ENCODE data around the gene CSRP3.

The CSRP3 gene

GRCh38 chr11:19225123-19225522 is 23.3 kb upstream of the CSRP3 start:
- no peak for DNase-seq

- no peak for DNase-seq
Measured at GRCh38 chr11:19220903-19221724, 19.3 kb upstream of the CSRP3 start.

- DNase-seq, result no peak
Measured at GRCh38 chr11:19218786-19219460, 17.1 kb upstream of the CSRP3 start.

- DNase-seq, result no peak
Measured at GRCh38 chr11:19218216-19218615, 16.4 kb upstream of the CSRP3 start.

- no peak for DNase-seq
Measured at GRCh38 chr11:19216709-19217374, 15.1 kb upstream of the CSRP3 start.

GRCh38 chr11:19216021-19216420 is 14.2 kb upstream of the CSRP3 start:
- DNase-seq, result no peak

- no peak for DNase-seq
Measured at GRCh38 chr11:19209617-19210370, 8.0 kb upstream of the CSRP3 start.

GRCh38 chr11:19208959-19209546 is 7.3 kb upstream of the CSRP3 start:
- no peak for DNase-seq

- no peak for DNase-seq
Measured at GRCh38 chr11:19208181-19208580, 6.4 kb upstream of the CSRP3 start.

GRCh38 chr11:19204836-19205235 is 3.1 kb upstream of the CSRP3 start:
- no peak for DNase-seq

- no peak for DNase-seq
Measured at GRCh38 chr11:19200410-19201201, 1.2 kb downstream of the CSRP3 start.

- DNase-seq, result no peak
Measured at GRCh38 chr11:19199771-19200170, 2.0 kb downstream of the CSRP3 start.

- no peak for DNase-seq
Measured at GRCh38 chr11:19199048-19199447, 2.7 kb downstream of the CSRP3 start.

GRCh38 chr11:19196432-19196831 is 5.4 kb downstream of the CSRP3 start:
- DNase-seq, result no peak

- no peak for DNase-seq
Measured at GRCh38 chr11:19194620-19195308, 7.0 kb downstream of the CSRP3 start.

GRCh38 chr11:19193916-19194315 is 7.9 kb downstream of the CSRP3 start:
- DNase-seq, result no peak

GRCh38 chr11:19191530-19192169 is 10.1 kb downstream of the CSRP3 start:
- DNase-seq, result no peak

- no peak for DNase-seq
Measured at GRCh38 chr11:19187833-19188258, 13.9 kb downstream of the CSRP3 start.

- no peak for DNase-seq
Measured at GRCh38 chr11:19187114-19187832, 14.5 kb downstream of the CSRP3 start.

GRCh38 chr11:19185516-19186052 is 16.2 kb downstream of the CSRP3 start:
- DNase-seq, result no peak
